Right lobe of liver (tissue), 4 donors: ENCODE data around the gene LAPTM5.

Experiments
- CTCF ChIP-seq, 4 donors: fragments of 200-600 bp in 3 of 4; fragments of 450-650 bp in 1 of 4; IDR thresholded peaks; one replicate each; pipeline versions ENCODE4 v1.5.1 to v1.8.0; 2016 to 2022; ENCODE audit warnings: antibody characterized with exemption in 4 of 4, mild to moderate bottlenecking in 2 of 4
- POLR2A ChIP-seq: fragments of 450-650 bp; IDR thresholded peaks from one replicate; pipeline ENCODE4 v1.6.1; 2017; ENCODE audit warnings: antibody characterized with exemption, mild to moderate bottlenecking
- donor health status: DM: no; HTN: no; CAD: no.
- donor health status: DM: no; HTN: no; CAD: no.
- donor health status: DM: no; HTN: yes; CAD: no.

- TF ChIP-seq CTCF (IDR thresholded peaks at IDR 0.05) (no peak), POLR2A (no peak)
These were observed 31.3 kb downstream of the LAPTM5 start for GRCh38 chr1:30726236-30726635.
